Smooth muscle cell (in vitro differentiated cells): Measurements from ENCODE around the gene FDCSP. TPM values are rescaled to one million over a fixed set of nuclear protein-coding genes. Genes with fewer than 3 reads are reported as not detected.

Experiments used
- DNase-seq: peaks from one replicate; lab custom pipeline; 2025; ENCODE audit not compliant: unreplicated experiment; lab: John Stamatoyannopoulos, UW
- H2AFZ ChIP-seq: fragments of 200-600 bp; sonication (generic); 2 replicates; pipeline ENCODE4 v1.6.0; 2016; ENCODE audit warnings: antibody characterized with exemption, low read depth, mild to moderate bottlenecking
- H3F3A ChIP-seq: fragments of 200-600 bp; sonication (generic); 2 replicates; pipeline ENCODE4 v1.6.0; 2017; ENCODE audit warnings: antibody characterized with exemption, low read depth
- H3K27ac ChIP-seq: fragments of 200-600 bp; sonication (generic); 2 replicates; pipeline ENCODE4 v1.5.1; 2016; ENCODE audit warnings: low read depth, mild to moderate bottlenecking
- H3K27me3 ChIP-seq: fragments of 200-600 bp; sonication (generic); 2 replicates; pipeline ENCODE4 v1.6.1; 2016; ENCODE audit warnings: low read depth, mild to moderate bottlenecking
- H3K36me3 ChIP-seq: fragments of 200-600 bp; sonication (generic); 2 replicates; pipeline ENCODE4 v1.5.1; 2016; ENCODE audit warnings: low read depth
- H3K4me1 ChIP-seq: fragments of 200-600 bp; sonication (generic); 2 replicates; pipeline ENCODE4 v1.5.1; 2016; ENCODE audit warnings: low read depth
- H3K4me2 ChIP-seq: fragments of 200-600 bp; sonication (generic); 2 replicates; pipeline ENCODE4 v1.6.0; 2016; ENCODE audit warnings: mild to moderate bottlenecking
- H3K4me3 ChIP-seq: fragments of 200-600 bp; sonication (generic); 2 replicates; pipeline ENCODE4 v1.5.1; 2016; ENCODE audit warnings: mild to moderate bottlenecking
- H3K79me2 ChIP-seq: fragments of 200-600 bp; sonication (generic); 2 replicates; pipeline ENCODE4 v1.6.0; 2016; ENCODE audit warnings: low read depth, mild to moderate bottlenecking
- H3K9ac ChIP-seq: fragments of 200-600 bp; sonication (generic); 2 replicates; pipeline ENCODE4 v1.6.0; 2016; ENCODE audit warnings: low read depth
- H3K9me3 ChIP-seq: fragments of 200-600 bp; sonication (generic); replicated peaks from 2 replicates; pipeline ENCODE4 v1.5.1; 2016; ENCODE audit warnings: low read depth
- H4K20me1 ChIP-seq: fragments of 200-600 bp; sonication (generic); 2 replicates; pipeline ENCODE4 v1.6.0; 2016; ENCODE audit warnings: low read depth
- WGBS: methylation state at CpG from one replicate; pipeline ENCODE4 v1.1.7; 2016; ENCODE audit warnings: low lambda C conversion rate; 5-methylcytosine and 5-hydroxymethylcytosine counted together
- polyA plus RNA-seq: library from polyadenylated mRNA; unstranded; fragments of >200 nt; fragmentation: Nextera tagmentation; extraction: Ambion mirVana; gene quantifications from 2 replicates; pipeline ENCODE4 v1.2.1, GENCODE V29; 2016
- total RNA-seq: library from RNA; depleted of rRNA; stranded (reverse); fragments of >200 nt; gene quantifications from 2 replicates; pipeline ENCODE4 v1.2.3, GENCODE V29; 2014
- TF ChIP-seq, protein P1 (sequence below): fragments of 200-600 bp; sonication (generic); IDR thresholded peaks from 2 replicates; pipeline ENCODE4 v1.5.1; 2017; ENCODE audit warnings: borderline replicate concordance, mild to moderate bottlenecking, antibody characterized with exemption; ENCODE audit not compliant: insufficient read depth, poor library complexity, severe bottlenecking

FDCSP gene
- total RNA-seq = 5.6 and 16.1 TPM in 2 replicates
- polyA plus RNA-seq = 5.1 and 12.5 TPM in 2 replicates

DNA sequence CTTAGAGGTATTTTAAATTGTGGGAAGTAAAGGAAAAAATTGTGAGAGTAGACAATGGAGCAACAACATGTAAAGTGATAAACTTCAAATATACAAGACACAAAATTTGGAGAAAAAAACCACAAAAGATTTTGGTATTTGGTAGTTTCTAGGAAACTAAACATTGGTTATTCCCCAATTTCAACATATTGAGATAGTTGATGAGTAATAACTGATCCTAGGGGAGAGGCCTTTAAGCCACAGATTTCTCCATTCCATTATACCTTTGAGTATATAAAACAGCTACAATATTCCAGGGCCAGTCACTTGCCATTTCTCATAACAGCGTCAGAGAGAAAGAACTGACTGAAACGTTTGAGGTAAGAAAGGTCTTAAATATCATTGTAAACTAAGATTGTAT, at the start of gene FDCSP:
FDCSP (plus strand) TSS at position 301 of the 400 bp plus-strand sequence. CDS start 5,071 bp downstream, outside the sequence.
- no peak for DNase-seq
- Histone ChIP-seq H3K27ac (no peak within 1 kb of the TSS), H3K36me3 (no peaks in the 10 kb centered on the region), H4K20me1 (no peaks in the 10 kb centered on the region), H3K27me3 (no peaks in the 10 kb centered on the region), H3F3A (no peaks in the 10 kb centered on the region), H3K9ac (no peak within 1 kb of the TSS), H3K4me1 (no peaks in the 10 kb centered on the region), H3K79me2 (no peaks in the 10 kb centered on the region), H3K9me3 (no peaks in the 10 kb centered on the region), H3K4me3 (no peak within 1 kb of the TSS), H3K4me2 (no peak within 1 kb of the TSS), H2AFZ (no peak within 1 kb of the TSS)
- 86% methylated on average over 2 of the region's 2 CpGs for WGBS
- TF ChIP-seq, protein P1, sequence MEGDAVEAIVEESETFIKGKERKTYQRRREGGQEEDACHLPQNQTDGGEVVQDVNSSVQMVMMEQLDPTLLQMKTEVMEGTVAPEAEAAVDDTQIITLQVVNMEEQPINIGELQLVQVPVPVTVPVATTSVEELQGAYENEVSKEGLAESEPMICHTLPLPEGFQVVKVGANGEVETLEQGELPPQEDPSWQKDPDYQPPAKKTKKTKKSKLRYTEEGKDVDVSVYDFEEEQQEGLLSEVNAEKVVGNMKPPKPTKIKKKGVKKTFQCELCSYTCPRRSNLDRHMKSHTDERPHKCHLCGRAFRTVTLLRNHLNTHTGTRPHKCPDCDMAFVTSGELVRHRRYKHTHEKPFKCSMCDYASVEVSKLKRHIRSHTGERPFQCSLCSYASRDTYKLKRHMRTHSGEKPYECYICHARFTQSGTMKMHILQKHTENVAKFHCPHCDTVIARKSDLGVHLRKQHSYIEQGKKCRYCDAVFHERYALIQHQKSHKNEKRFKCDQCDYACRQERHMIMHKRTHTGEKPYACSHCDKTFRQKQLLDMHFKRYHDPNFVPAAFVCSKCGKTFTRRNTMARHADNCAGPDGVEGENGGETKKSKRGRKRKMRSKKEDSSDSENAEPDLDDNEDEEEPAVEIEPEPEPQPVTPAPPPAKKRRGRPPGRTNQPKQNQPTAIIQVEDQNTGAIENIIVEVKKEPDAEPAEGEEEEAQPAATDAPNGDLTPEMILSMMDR = no peak

DNA sequence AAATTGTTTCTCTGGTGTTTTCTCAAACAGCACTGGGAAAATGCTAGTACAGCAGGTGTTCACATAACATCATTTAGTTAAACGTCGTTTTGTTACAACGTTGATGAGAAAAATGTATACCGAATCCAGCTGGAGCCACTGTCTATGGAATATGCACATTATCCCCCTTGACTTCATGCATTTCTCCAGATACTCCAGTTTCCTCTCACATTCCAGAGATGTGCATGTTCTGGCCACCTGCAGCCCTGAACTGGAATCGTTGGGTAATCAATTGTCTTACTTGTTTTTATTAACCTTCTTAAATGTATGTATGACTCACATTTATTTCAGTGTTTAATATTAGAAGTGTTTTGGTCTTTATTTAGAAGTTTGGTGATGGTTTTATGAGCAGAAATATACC, 48.8 kb upstream of the FDCSP start:
- TF ChIP-seq, protein P1 = no peak
- no peak for DNase-seq
- Histone ChIP-seq H3F3A (no peaks in the 10 kb centered on the region), H4K20me1 (no peaks in the 10 kb centered on the region), H3K4me1 (no peaks in the 10 kb centered on the region), H2AFZ (no peak overlapping the region), H3K79me2 (no peaks in the 10 kb centered on the region), H3K4me2 (no peak overlapping the region), H3K27me3 (no peaks in the 10 kb centered on the region), H3K9me3 (no peaks in the 10 kb centered on the region), H3K27ac (no peak overlapping the region), H3K36me3 (no peaks in the 10 kb centered on the region), H3K9ac (no peak overlapping the region), H3K4me3 (no peak overlapping the region)
- WGBS = 79% methylated on average over 5 of the region's 5 CpGs

DNA sequence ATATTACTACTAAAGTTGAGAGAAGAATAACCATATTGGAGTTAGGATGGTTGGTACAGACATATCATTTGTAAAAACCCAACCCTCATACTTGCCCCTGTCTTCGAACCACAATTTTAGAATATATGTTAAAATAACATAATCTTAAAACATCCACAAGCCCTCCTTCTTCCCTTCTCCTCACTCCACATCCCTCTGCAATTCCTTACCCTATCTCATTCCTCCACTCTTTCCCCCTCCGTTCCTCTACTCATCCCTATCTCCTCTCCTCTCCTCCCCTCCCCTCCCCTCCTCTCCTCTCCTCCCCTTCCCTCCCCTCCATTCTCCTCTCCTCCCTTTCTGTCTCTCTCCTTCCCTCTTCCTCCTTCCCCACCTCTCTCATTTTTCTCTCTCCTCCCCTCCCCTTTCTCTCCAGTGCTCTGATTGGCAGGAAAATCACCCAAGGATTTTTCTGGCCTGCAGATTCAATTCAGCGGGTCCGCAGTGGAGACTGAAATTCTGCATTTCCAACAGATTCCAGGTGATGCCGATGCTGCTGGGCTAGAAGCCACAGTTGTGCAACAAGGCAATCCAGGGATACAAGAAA, 47.8 kb upstream of the FDCSP start:
- no peak for DNase-seq
- TF ChIP-seq, protein P1 = no peak
- no peaks in the 10 kb centered on the region for H3K36me3 ChIP-seq
- no peak overlapping the region for H3K27ac ChIP-seq
- WGBS = 56% methylated on average over 5 of the region's 5 CpGs
- no peak overlapping the region for H2AFZ ChIP-seq
- H4K20me1 ChIP-seq = no peaks in the 10 kb centered on the region
- no peak overlapping the region for H3K9ac ChIP-seq
- no peaks in the 10 kb centered on the region for H3K79me2 ChIP-seq
- H3K4me2 ChIP-seq = no peak overlapping the region
- no peak overlapping the region for H3K4me3 ChIP-seq
- no peaks in the 10 kb centered on the region for H3F3A ChIP-seq
- H3K9me3 ChIP-seq = no peaks in the 10 kb centered on the region
- H3K27me3 ChIP-seq = no peaks in the 10 kb centered on the region
- no peaks in the 10 kb centered on the region for H3K4me1 ChIP-seq

DNA sequence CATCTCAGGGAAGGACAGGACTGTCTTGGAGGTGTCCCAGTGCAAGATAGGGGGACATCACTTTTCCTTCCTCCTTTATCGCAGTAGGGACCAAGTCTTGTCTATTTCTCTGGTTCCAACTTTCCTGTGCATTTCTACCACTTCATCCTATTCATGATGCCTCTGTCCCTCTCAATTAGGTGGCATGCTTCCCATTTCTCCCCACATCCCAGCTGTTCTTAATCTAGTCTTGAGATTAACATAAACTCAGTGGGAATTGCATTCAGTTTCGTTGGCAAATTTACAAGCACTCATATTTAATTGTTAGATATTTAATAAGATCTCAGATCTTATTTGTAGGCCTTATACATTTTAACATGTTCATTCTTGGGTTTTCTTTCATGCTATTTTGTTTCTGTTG, 46.1 kb upstream of the FDCSP start:
- Histone ChIP-seq H3K27me3 (no peaks in the 10 kb centered on the region), H3K4me2 (no peak overlapping the region), H3F3A (no peaks in the 10 kb centered on the region), H3K9ac (no peak overlapping the region), H4K20me1 (no peaks in the 10 kb centered on the region), H3K36me3 (no peaks in the 10 kb centered on the region), H3K79me2 (no peaks in the 10 kb centered on the region), H3K4me1 (peaks cover 3% of the 10 kb centered on the region), H2AFZ (no peak overlapping the region), H3K4me3 (no peak overlapping the region), H3K9me3 (no peaks in the 10 kb centered on the region), H3K27ac (no peak overlapping the region)
- DNase-seq = no peak
- TF ChIP-seq, protein P1 = no peak
- WGBS = 77% methylated on average over 2 of the region's 2 CpGs
